Measurements from ENCODE around the gene KDELR3. TPM values are rescaled to one million over a fixed set of nuclear protein-coding genes. Genes with fewer than 3 reads are reported as not detected.

KDELR3 gene
- total and polyA plus RNA-seq, 4 donors = 4.4 to 16.4 (median 8.8) TPM

DNA sequence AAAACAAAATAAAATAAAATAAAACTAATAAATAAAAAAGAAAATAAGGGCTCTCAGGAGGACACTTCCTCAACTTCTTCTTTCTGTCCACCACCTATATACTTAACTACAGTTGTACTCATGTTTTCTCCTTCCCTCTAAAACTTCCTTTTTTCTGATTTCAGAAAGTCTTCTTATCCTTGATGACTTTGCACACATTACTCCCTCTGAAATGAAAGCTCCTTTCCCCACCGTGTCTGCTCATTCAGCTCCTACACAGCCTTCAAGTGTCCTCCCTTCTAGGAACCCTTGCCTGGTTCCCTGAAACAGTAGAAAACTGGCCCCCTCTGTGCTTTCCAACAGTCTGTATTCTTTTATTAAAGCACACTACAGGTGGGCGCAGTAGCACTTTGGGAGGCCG lies 56.5 kb downstream of the KDELR3 start:
- H3K27ac ChIP-seq (ENCODE audit: low read depth in 1 of 2, low read length in 1 of 2) = no peak overlapping the region
- no peak for ATAC-seq (ENCODE audit: insufficient read depth, low FRiP score)
- 59 to 79% methylated on average over 3 of the region's 3 CpGs for WGBS, 2 donors

DNA sequence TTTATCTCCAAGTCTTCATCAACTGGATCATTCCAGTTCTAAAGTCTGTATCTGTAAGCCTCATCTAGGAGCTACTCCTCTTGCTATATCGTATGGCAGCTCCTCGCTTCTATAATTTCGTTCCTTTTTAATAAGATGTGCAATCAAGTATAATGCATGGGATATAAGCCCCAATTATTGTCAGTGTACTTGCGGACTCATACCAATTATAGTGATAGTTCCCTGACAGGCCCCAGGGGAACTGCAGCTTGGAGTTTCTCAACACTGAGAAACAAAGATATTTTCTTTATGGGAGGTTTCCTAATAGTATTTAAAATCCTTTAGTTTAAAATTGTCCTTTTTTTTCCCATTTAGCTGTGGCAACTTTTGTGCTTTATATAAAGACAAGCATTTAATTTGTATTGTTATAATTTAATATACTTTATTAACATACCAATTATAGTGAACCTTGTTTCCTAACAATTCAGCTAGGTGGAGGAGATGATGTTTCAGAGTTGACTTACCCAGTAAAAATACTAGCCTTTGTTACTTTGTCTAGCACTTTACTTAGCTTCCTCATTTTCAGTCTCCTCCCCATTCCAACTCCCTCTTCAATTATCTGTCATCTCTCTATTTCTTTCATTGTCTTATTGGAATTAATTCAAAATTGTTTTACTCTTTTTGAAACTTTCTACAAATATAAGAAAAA lies 63.5 kb downstream of the KDELR3 start:
- Histone ChIP-seq H3K27me3 (ENCODE audit: control insufficient read depth in 3 of 3, insufficient read depth in 3 of 3, low read length in 2 of 3) (no peaks in the 10 kb centered on the region), H3K27ac (ENCODE audit: low read depth in 1 of 2, low read length in 1 of 2) (no peak overlapping the region), H3K4me3 (no peak overlapping the region), H3K9ac (ENCODE audit: insufficient read depth in 1 of 2, low read length in 2 of 2) (no peak overlapping the region), H3K4me1 (ENCODE audit: control insufficient read depth in 5 of 5, insufficient read depth in 5 of 5, low read length in 5 of 5) (no peaks in the 10 kb centered on the region), H3K36me3 (ENCODE audit: control insufficient read depth in 4 of 4, insufficient read depth in 4 of 4, low read length in 4 of 4) (no peaks in the 10 kb centered on the region), H3K9me3 (ENCODE audit: control insufficient read depth in 4 of 4, insufficient read depth in 3 of 4, low read length in 3 of 4) (no peaks in the 10 kb centered on the region)
- WGBS, 2 donors = 89 to 95% methylated on average over 4 of the region's 4 CpGs
- TF ChIP-seq, protein P1, sequence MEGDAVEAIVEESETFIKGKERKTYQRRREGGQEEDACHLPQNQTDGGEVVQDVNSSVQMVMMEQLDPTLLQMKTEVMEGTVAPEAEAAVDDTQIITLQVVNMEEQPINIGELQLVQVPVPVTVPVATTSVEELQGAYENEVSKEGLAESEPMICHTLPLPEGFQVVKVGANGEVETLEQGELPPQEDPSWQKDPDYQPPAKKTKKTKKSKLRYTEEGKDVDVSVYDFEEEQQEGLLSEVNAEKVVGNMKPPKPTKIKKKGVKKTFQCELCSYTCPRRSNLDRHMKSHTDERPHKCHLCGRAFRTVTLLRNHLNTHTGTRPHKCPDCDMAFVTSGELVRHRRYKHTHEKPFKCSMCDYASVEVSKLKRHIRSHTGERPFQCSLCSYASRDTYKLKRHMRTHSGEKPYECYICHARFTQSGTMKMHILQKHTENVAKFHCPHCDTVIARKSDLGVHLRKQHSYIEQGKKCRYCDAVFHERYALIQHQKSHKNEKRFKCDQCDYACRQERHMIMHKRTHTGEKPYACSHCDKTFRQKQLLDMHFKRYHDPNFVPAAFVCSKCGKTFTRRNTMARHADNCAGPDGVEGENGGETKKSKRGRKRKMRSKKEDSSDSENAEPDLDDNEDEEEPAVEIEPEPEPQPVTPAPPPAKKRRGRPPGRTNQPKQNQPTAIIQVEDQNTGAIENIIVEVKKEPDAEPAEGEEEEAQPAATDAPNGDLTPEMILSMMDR (IDR thresholded peaks at IDR 0.05; ENCODE audit: control extremely low read depth, extremely low read depth) = no peak
- DNase-seq (no peak), ATAC-seq (ENCODE audit: insufficient read depth, low FRiP score) (no peak)

More for the DNA sequence above, 56.5 kb downstream of the KDELR3 start:
- H3K4me3 ChIP-seq = no peak overlapping the region
- TF ChIP-seq, protein P1 (IDR thresholded peaks at IDR 0.05; ENCODE audit: control extremely low read depth, extremely low read depth) = no peak
- no peak for DNase-seq
- H3K27me3 ChIP-seq (ENCODE audit: control insufficient read depth in 3 of 3, insufficient read depth in 3 of 3, low read length in 2 of 3) = no peaks in the 10 kb centered on the region
- H3K9ac ChIP-seq (ENCODE audit: insufficient read depth in 1 of 2, low read length in 2 of 2) = no peak overlapping the region
- H3K9me3 ChIP-seq (ENCODE audit: control insufficient read depth in 4 of 4, insufficient read depth in 3 of 4, low read length in 3 of 4) = no peaks in the 10 kb centered on the region
- no peaks in the 10 kb centered on the region for H3K4me1 ChIP-seq (ENCODE audit: control insufficient read depth in 5 of 5, insufficient read depth in 5 of 5, low read length in 5 of 5)
- no peaks in the 10 kb centered on the region for H3K36me3 ChIP-seq (ENCODE audit: control insufficient read depth in 4 of 4, insufficient read depth in 4 of 4, low read length in 4 of 4)

Other genes starting within 250 kb of the KDELR3 start
- gene TMEM184B, start 195.1 kb upstream of the KDELR3 start, total RNA-seq = 10 to 100 TPM; 39.9 to 82.4 TPM
- gene TMEM184B, start 195.1 kb upstream of the KDELR3 start, polyA plus RNA-seq = 10 to 100 TPM; 26.3 to 39.9 TPM
- gene CSNK1E, start 150.7 kb upstream of the KDELR3 start, total RNA-seq = 100 to 1,000 TPM; 118 to 121 TPM
- gene CSNK1E, start 150.7 kb upstream of the KDELR3 start, polyA plus RNA-seq = 100 to 1,000 TPM in 1 of 2 donors, 10 to 100 TPM in 1; 87.2 to 106 TPM
- not detected for gene KCNJ4, start 12.9 kb upstream of the KDELR3 start, total RNA-seq
- gene KCNJ4, start 12.9 kb upstream of the KDELR3 start, polyA plus RNA-seq = not detected
- 1,000 to 10,000 TPM in 1 of 2 donors, 100 to 1,000 TPM in 1; 373 to 1,771 TPM for gene DDX17, start 38.2 kb downstream of the KDELR3 start, total RNA-seq
- 100 to 1,000 TPM; 141 to 151 TPM for gene DDX17, start 38.2 kb downstream of the KDELR3 start, polyA plus RNA-seq
- gene DMC1, start 102.1 kb downstream of the KDELR3 start, total RNA-seq = 1 to 10 TPM; 1.1 to 2.7 TPM
- gene DMC1, start 102.1 kb downstream of the KDELR3 start, polyA plus RNA-seq = 1 to 10 TPM in 1 of 2 donors, under 1 TPM in 1; 0.24 to 2.5 TPM
- 10 to 100 TPM in 1 of 2 donors, 1 to 10 TPM in 1; 9.9 to 10.0 TPM for gene FAM227A, start 188.3 kb downstream of the KDELR3 start, total RNA-seq
- gene FAM227A, start 188.3 kb downstream of the KDELR3 start, polyA plus RNA-seq = 1 to 10 TPM; 1.1 to 2.1 TPM
- 10 to 100 TPM; 25.9 to 32.4 TPM for gene CBY1, start 188.5 kb downstream of the KDELR3 start, total RNA-seq
- 10 to 100 TPM; 24.8 to 49.0 TPM for gene CBY1, start 188.5 kb downstream of the KDELR3 start, polyA plus RNA-seq
- 10 to 100 TPM; 27.3 to 57.7 TPM for gene TOMM22, start 213.9 kb downstream of the KDELR3 start, total RNA-seq
- 10 to 100 TPM; 25.6 to 31.1 TPM for gene TOMM22, start 213.9 kb downstream of the KDELR3 start, polyA plus RNA-seq
- 10 to 100 TPM; 38.2 to 64.0 TPM for gene JOSD1, start 232.8 kb downstream of the KDELR3 start, total RNA-seq
- gene JOSD1, start 232.8 kb downstream of the KDELR3 start, polyA plus RNA-seq = 10 to 100 TPM; 17.8 to 49.4 TPM
- 10 to 100 TPM; 61.7 to 69.1 TPM for gene GTPBP1, start 237.8 kb downstream of the KDELR3 start, total RNA-seq
- gene GTPBP1, start 237.8 kb downstream of the KDELR3 start, polyA plus RNA-seq = 10 to 100 TPM; 24.1 to 35.8 TPM

Data from lung (tissue), 12 donors.